GM18520 (cell line): ENCODE measurements around the gene E2F3.

Experiments
- ATAC-seq: cut with Tn5 transposase; IDR thresholded peaks from one replicate; pipeline ENCODE4 v1.9.1; 2021; ENCODE audit not compliant: unreplicated experiment

Gene E2F3

GRCh38 chr6:20402092-20402341 lies 338 bp downstream of the E2F3 start:
- ATAC-seq, result no peak

- no peak for ATAC-seq
Measured at GRCh38 chr6:20402342-20403069, 827 bp downstream of the E2F3 start.

- peak; percentile 35 for ATAC-seq
Measured at GRCh38 chr6:20403070-20403765, 1.5 kb downstream of the E2F3 start.

GRCh38 chr6:20403766-20404640 lies 2.3 kb downstream of the E2F3 start:
- ATAC-seq, result no peak

- peak; percentile 23 for ATAC-seq
Measured at GRCh38 chr6:20404641-20405032, 3.0 kb downstream of the E2F3 start.

GRCh38 chr6:20408851-20409250 lies 7.2 kb downstream of the E2F3 start:
- no peak for ATAC-seq

GRCh38 chr6:20409427-20409971 lies 7.8 kb downstream of the E2F3 start:
- ATAC-seq, result peak; percentile 76

- ATAC-seq, result no peak
Measured at GRCh38 chr6:20411544-20411943, 9.9 kb downstream of the E2F3 start.

GRCh38 chr6:20411953-20412681 lies 10.4 kb downstream of the E2F3 start:
- ATAC-seq, result no peak

- no peak for ATAC-seq
Measured at GRCh38 chr6:20412682-20413073, 11.0 kb downstream of the E2F3 start.

GRCh38 chr6:20413826-20414225 lies 12.1 kb downstream of the E2F3 start:
- ATAC-seq, result no peak

- ATAC-seq, result no peak
Measured at GRCh38 chr6:20414711-20415110, 13.0 kb downstream of the E2F3 start.

- ATAC-seq, result no peak
Measured at GRCh38 chr6:20415304-20415703, 13.6 kb downstream of the E2F3 start.

- no peak for ATAC-seq
Measured at GRCh38 chr6:20415712-20416454, 14.2 kb downstream of the E2F3 start.

- ATAC-seq, result no peak
Measured at GRCh38 chr6:20416567-20417345, 15.1 kb downstream of the E2F3 start.

- no peak for ATAC-seq
Measured at GRCh38 chr6:20417819-20418218, 16.1 kb downstream of the E2F3 start.

GRCh38 chr6:20426177-20427082 lies 24.8 kb downstream of the E2F3 start:
- ATAC-seq, result no peak

- peak; percentile 85 for ATAC-seq
Measured at GRCh38 chr6:20427856-20428255, 26.2 kb downstream of the E2F3 start.

- ATAC-seq, result no peak
Measured at GRCh38 chr6:20432692-20433091, 31.0 kb downstream of the E2F3 start.
